Measurements from ENCODE around the gene GJA1.
"Not testable (repeated sequence)": the region's sequence is repeated elsewhere in the genome, so short reads cannot be mapped to it uniquely, and the experiment has no call there.

Gene GJA1

DNA sequence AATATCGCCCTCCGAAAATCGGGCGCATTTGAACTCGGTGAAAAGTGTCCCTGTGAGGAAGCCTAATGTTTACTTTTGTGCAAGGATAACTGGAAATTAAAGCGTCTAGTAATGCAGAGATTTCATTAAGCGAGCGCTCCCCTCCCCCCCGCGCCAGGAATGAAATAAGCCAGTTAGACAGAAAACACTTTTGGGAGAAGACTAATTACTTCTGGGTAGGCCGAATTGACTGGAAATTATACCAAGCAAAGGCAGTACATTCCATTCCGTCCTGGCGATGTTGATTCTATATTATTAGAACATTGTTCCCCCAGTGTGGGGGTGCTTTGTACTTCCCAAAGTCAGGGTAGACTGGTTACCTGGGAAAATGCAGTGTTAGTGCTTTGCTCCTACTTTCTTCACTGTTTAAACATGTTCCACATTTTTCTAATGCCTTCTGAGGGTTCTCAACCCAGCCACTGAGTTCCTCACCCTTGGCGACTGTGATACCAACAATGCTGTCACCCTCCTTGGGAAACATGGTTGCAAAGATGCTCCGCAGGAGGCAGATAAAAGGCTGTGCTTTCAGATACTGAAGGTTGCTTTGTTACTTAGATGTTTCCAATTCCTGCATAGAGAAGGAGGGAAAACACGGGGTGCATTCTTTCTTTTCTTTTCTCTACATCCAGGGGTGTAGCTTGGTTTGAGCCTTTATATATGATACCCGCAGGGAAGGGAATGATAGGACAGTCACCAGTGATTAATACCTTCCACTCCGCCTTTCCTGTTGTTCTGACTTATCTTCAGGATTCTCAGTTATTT, 2.6 kb downstream of the GJA1 start:
- no peak for DNase-seq

DNA sequence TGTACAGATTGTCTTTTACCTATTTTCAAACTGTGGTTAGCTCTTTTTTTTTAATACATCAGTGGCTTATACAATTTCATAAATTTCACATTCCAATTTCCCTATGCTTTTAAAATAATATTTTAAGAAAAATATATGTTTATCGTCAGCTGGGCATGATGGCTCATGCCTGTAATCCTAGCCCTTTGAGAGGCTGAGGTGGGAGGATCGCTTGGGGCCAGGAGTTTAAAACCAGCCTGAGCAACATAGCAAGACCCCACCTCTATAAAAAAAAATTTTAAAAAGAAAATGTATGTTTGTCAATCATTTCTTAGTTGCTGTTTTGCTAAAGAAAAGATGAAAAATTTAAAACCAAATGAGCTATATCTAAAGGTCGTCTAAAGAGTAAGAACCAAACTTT, 3.4 kb downstream of the GJA1 start:
- DNase-seq, result no peak

- no peak for DNase-seq
Measured at GRCh38 chr6:121439475-121439874, 4.0 kb downstream of the GJA1 start.

GRCh38 chr6:121439926-121440325, 4.5 kb downstream of the GJA1 start:
- no peak for DNase-seq

DNA sequence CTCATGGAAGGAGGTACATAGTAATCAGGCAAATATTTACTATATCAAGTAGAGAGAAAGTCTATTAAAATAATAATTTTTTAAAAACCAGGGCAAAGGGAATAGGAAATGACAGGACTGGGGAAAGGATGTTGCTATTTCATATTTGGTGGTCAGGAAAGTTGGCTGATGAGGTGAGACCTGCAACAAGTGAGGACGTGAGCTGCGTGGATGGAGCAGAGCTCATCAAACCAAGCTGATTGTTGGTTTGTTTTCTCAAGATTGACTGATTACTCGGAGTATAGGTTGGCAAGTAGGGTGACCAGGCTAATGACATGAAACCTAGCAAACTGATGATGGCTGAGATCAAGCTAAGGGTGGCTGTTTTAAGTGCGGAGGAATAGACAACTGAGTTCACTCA, 6.0 kb downstream of the GJA1 start:
- no peak for DNase-seq

DNA sequence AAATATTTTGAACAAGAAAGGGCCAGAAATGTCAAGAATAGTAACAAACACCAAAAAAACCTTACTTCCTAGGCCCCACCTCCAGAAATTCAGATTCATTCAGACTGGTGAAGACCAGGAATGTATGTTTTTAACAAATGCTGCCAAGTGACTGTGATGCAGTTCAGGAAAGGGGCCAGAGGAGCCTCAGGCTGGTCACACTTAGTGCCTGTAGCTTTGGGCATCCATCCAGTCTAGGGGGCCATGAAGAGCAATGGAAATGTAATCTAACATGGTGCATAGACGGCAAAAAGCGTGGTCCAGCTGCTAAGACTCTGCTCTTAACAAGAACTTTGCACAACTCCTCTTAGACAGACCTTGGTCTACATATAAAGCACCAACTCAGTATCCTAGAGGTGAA, 7.1 kb downstream of the GJA1 start:
- no peak for DNase-seq

DNA sequence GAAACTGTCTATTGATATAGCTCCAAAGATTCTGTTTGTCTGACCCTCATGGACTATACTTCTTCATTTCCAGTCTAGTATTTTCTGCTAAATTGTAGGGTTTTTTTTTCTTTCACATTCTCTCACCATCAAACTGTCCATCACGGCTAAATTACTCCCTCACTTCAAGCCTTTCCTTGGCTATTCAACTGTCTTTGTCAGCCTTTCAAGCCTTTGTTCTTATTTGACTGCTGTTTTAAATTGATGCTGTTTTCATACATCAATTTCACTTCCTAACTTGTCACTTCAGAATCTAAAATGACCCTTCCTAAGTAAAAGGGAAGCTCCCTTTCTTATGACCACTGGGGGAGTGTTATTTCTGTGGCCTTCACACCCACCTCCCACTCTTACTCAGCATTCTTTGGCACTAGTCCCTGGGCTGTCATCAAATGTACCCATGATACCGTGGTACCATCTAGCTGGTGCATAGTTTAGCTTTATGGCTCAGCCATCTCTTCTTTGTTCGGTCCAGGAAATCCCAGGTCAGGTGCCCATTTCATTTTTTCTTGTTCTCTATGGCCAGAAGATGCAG, 8.6 kb downstream of the GJA1 start:
- DNase-seq, result no peak

- not testable (repeated sequence) for DNase-seq
Measured at GRCh38 chr6:121446705-121447104, 11.3 kb downstream of the GJA1 start.

DNA sequence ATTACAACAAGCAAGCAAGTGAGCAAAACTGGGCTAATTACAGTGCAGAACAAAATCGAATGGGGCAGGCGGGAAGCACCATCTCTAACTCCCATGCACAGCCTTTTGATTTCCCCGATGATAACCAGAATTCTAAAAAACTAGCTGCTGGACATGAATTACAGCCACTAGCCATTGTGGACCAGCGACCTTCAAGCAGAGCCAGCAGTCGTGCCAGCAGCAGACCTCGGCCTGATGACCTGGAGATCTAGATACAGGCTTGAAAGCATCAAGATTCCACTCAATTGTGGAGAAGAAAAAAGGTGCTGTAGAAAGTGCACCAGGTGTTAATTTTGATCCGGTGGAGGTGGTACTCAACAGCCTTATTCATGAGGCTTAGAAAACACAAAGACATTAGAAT, 12.3 kb downstream of the GJA1 start:
- DNase-seq, result not testable (repeated sequence)

- not testable (repeated sequence) for DNase-seq
Measured at GRCh38 chr6:121448528-121448927, 13.1 kb downstream of the GJA1 start.

- no peak for DNase-seq
Measured at GRCh38 chr6:121449331-121449730, 13.9 kb downstream of the GJA1 start.

GRCh38 chr6:121450242-121450641, 14.8 kb downstream of the GJA1 start:
- no peak for DNase-seq

DNA sequence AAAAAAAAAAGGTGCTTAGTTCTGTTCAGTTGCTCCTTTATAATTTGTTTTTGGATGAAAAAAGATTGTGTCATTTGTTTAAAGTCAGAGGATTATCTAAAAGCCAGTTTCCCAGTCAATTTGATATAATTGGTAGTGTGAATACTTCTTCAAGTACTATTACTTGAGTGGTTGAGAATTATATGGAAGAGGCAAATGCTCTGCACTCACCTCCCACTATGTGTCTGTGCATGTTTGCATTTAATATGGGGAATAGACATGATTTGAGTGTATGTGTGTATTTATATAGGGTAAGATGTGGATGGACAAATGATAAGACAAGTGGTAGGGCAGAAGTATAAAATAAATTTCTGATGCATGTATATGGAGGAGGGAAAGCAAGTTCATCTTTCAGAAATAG, 15.8 kb downstream of the GJA1 start:
- DNase-seq, result no peak

DNA sequence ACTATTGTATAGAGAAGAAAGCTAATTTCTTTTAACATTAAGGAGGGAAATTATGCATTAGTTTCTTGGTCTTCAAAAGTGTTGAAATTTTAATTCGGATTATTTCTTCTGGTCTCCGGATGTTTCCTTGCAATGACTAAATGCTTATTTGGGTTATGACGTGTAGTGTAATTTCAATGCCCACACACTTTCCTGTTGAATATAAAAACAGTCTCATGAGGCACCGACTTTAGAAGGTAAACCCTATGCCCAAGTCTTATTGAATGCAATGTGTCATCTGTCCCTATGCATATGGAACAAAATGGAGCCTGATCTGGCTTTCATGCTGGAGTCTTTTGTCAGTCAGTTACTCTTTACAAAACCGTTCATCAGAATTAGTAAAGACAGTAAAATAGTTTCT, 17.7 kb downstream of the GJA1 start:
- no peak for DNase-seq

DNA sequence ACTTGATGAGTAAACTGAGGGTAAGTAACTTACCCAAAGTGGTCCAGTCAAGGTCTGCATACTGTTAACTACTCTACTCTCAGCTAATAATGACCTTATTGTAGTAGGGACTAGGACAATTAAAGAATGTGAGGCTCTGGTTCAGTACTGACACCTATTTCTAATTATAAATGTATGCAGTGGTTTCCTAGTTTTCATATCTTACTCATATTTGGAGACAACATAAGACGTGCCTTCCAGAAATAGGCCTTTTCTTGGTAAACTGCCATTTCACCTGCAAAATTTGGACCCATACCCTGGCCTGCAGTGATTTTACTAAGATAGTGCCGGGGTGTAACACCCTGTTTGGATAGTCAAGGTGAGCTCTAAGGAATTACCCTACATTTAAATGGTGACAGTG, 24.7 kb downstream of the GJA1 start:
- DNase-seq, result no peak

DNA sequence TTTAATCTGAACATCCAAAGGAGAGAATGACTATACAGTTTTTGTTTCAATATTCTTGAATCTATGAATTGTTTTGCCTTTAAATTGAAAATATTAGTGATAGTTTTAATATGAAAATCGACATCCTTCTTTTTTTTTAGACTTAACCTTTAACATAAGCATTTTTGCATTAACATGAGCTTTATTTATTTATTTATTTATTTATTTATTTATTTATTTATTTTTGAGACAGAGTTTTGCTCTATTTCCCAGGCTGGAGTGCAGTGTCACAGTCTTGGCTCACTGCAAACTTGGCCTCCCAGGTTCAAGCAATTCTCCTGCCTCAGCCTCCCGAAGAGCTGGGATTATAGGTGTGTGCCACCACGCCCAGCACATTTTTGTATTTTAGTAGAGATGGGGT, 27.6 kb downstream of the GJA1 start:
- no peak for DNase-seq

DNA sequence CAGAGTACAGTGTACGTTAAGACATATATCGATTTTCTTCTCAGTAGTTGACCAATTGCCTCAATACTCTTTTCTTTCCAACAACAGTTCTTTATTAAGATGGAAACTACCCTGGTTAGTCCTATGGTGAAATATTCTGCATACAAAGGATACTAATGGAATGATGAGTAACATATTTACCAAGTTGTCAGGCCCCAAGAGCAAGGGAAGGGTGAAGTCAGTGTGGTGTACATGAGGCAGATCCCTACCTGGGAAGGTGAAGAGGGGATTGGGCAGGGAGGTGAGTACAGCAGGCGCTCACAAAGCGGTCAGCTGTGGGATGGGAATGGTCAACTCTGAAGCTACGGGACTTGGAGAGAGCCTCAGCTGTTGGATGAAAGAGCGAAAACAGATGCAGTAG, 29.7 kb downstream of the GJA1 start:
- DNase-seq, result no peak

GRCh38 chr6:121479486-121480098, 44.1 kb downstream of the GJA1 start:
- DNase-seq, result no peak

- DNase-seq, result no peak
Measured at GRCh38 chr6:121480099-121480713, 44.8 kb downstream of the GJA1 start.

DNA sequence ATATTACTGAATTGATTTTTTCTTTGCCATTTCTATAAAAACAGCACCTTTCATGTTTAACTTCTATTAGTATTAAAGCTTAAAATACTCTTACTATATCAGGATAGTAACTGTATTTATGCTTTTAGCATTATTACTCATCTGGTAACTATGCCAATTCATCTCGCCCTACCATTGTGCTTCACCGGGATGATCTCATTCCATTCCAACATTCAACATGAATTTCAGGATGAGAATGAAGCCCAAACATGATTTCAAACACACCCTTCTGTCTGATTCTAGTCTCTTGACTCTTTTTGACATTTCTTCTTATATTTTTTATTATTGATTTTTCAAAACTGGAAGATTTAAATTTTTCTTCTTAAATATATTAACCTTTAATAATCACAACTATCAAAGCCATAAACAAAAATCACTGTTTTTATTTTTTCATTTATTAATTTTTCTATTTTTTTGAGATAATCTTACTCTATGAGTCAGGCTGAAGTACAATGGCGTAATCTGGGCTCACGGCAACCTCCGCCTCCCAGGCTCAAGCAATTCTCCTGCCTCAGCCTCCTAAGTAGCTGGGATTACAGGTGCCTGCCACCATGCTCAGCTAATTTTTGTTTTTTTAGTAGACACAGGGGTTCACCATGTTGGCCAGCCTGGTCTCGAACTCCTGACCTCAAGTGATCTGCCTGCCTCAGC, 46.7 kb downstream of the GJA1 start:
- no peak for DNase-seq

GRCh38 chr6:121482751-121483150, 47.3 kb downstream of the GJA1 start:
- DNase-seq, result no peak

DNA sequence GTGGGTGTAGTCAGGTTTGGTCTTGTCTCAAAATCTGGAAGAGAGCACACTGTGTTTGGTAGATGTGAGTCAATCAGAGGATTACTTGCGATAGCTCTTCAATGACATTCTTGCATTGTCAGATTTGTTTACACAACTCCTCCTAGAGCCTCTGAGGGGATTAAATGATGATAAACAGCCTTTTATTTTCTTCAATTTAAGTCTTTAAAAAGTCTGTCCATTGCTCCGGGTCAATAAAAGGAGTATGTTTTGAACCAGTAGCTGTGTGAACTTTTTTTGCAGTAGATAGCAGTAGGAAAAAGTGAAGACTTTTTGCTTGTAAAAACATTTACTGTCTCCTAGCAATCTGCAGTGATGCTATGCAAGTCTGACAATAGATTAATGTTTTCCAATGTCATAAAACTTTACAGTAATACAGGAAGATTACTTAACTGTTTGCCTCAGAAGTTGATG, 49.9 kb downstream of the GJA1 start:
- DNase-seq, result no peak

GRCh38 chr6:121491576-121491975, 56.1 kb downstream of the GJA1 start:
- no peak for DNase-seq

Data from NCI-H2107 (cell line).